K562 (cell line): ENCODE data around the gene DNASE1L1.

Experiments used
- CEBPB ChIP-seq: fragments of 450-650 bp; IDR thresholded peaks from 2 replicates; pipeline ENCODE4 v1.6.1; 2016; ENCODE audit warnings: missing genetic modification characterization, missing compliant biosample characterization
- MAX ChIP-seq: sonication (generic); formaldehyde crosslinking; IDR thresholded peaks from 2 replicates; pipeline ENCODE4 v1.9.0; 2022; ENCODE audit warnings: mild to moderate bottlenecking, missing genetic modification reagents
- POLR2A ChIP-seq: fragments of 450-650 bp; conservative IDR thresholded peaks from 2 replicates; pipeline ENCODE4 v1.6.1; 2016
- SIN3A ChIP-seq, 2 experiments: fragments of 150-350 bp in 1 of 2; IDR thresholded peaks; 2 replicates each; pipeline ENCODE4 v1.6.1; 2011 to 2016; ENCODE audit warnings: borderline replicate concordance in 2 of 2, low read depth in 2 of 2, low read length in 2 of 2, mild to moderate bottlenecking in 2 of 2, moderate library complexity in 2 of 2; ENCODE audit not compliant: control insufficient read depth in 1 of 2

- TF ChIP-seq SIN3A (IDR thresholded peaks at IDR 0.05; ENCODE audit: borderline replicate concordance in 2 of 2, control insufficient read depth in 1 of 2, low read depth in 2 of 2, low read length in 2 of 2) (no peak), POLR2A (no peak), MAX (CRISPR knock-in tag) (no peak), CEBPB (tag) (no peak)
Observed at GRCh38 chrX:154426916-154427770, 18.1 kb upstream of the DNASE1L1 start.
